Neural crest cell (in vitro differentiated cells): Measurements from ENCODE around the gene MFAP5. TPM values are rescaled to one million over a fixed set of nuclear protein-coding genes. Genes with fewer than 3 reads are reported as not detected.
"Not testable (repeated sequence)": the region's sequence is repeated elsewhere in the genome, so short reads cannot be mapped to it uniquely, and the experiment has no call there.

Experiments used
- DNase-seq: peaks from one replicate; pipeline ENCODE4 v3.0.0; 2021; ENCODE audit warnings: low read depth, mixed read lengths, low spot score
- H3K27ac Mint-ChIP-seq: one replicate; pipeline ENCODE4 v1.8.0; 2021; ENCODE audit warnings: mild to moderate bottlenecking, mixed read lengths; ENCODE audit not compliant: unreplicated experiment
- H3K27me3 Mint-ChIP-seq: 2 replicates; pipeline ENCODE4 v1.8.0; 2021; ENCODE audit warnings: low read depth, mild to moderate bottlenecking, mixed read lengths
- H3K36me3 Mint-ChIP-seq: 2 replicates; pipeline ENCODE4 v1.8.0; 2021; ENCODE audit warnings: low read depth, mild to moderate bottlenecking, mixed read lengths
- H3K4me1 Mint-ChIP-seq: 2 replicates; pipeline ENCODE4 v1.8.0; 2021; ENCODE audit warnings: mixed read lengths
- H3K4me3 Mint-ChIP-seq: one replicate; pipeline ENCODE4 v1.8.0; 2021; ENCODE audit warnings: mild to moderate bottlenecking, mixed read lengths
- H3K9me3 Mint-ChIP-seq: 2 replicates; pipeline ENCODE4 v1.8.0; 2021; ENCODE audit warnings: mixed read lengths
- CTCF ChIP-seq: fragments of 200-600 bp; sonication (generic); conservative IDR thresholded peaks from 2 replicates; pipeline ENCODE4 v1.5.0; 2021; ENCODE audit warnings: antibody characterized with exemption, mild to moderate bottlenecking
- total RNA-seq: library from RNA; stranded (reverse); gene quantifications from 2 replicates; pipeline ENCODE4 v1.2.1, GENCODE V29; 2021

MFAP5 gene
- total RNA-seq, 1 donor from 2014 or later, result not detected

GRCh38 chr12:8630131-8630530, 32.5 kb downstream of the MFAP5 start:
- Mint-ChIP-seq H3K9me3 (no peaks in the 10 kb centered on the region), H3K4me1 (no peaks in the 10 kb centered on the region), H3K4me3 (no peak overlapping the region), H3K36me3 (peaks cover 3% of the 10 kb centered on the region), H3K27me3 (no peaks in the 10 kb centered on the region), H3K27ac (no peak overlapping the region)
- no peak for TF ChIP-seq CTCF
- DNase-seq, result no peak

DNA sequence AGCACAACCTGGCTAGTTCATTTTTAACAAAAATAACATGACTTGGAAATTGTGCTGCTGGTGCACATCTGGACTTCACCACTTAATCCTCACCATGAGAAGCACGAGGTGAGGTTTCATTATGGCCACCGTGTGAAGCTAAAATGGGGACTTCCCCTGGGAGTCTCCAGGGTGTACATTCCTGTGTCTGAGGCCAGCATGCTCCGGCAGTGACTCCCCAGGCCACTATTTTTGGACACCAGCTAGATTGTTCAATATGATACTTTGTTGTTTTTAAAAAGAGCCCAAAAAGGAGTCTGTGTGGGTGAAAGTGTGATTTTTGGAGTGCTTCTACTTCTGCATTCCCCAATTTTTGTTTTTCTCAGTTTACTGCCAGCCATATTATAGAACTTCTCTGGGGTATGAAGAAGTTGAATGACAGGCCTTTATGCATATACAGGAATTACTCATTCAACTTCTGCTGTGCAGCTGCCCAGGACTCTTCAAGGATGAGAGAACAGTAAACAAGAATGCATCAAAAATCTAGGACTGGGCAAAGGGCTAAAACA, 33.1 kb downstream of the MFAP5 start:
- no peak for DNase-seq
- Mint-ChIP-seq H3K36me3 (peaks cover 2% of the 10 kb centered on the region), H3K4me1 (no peaks in the 10 kb centered on the region), H3K27ac (no peak overlapping the region), H3K9me3 (no peaks in the 10 kb centered on the region), H3K4me3 (no peak overlapping the region), H3K27me3 (no peaks in the 10 kb centered on the region)
- TF ChIP-seq CTCF, result no peak

DNA sequence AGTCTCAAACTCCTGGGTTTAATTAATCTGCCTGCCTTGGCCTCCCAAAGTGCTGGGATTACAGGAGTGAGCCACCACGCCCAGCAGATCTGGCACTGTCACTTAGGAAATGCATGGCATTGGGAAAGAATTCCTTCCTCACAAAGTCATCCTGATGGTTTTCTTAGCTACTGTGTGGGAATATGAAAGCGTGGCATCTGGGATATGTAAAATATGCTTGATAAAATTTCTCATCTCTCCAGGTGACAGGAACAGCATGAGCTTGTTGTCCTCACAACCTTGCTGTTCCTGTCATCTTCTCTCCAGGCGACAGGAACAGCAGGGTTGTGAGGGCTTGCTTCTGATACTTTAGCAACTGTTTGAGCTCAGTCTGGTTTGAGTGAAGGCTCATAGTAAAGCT, 33.9 kb downstream of the MFAP5 start:
- Mint-ChIP-seq H3K27me3 (no peaks in the 10 kb centered on the region), H3K4me1 (no peaks in the 10 kb centered on the region), H3K4me3 (no peak overlapping the region), H3K9me3 (no peaks in the 10 kb centered on the region), H3K36me3 (no peaks in the 10 kb centered on the region), H3K27ac (no peak overlapping the region)
- no peak for DNase-seq
- TF ChIP-seq CTCF, result no peak

- DNase-seq, H3K36me3 Mint-ChIP-seq, H3K4me1 Mint-ChIP-seq, H3K27ac Mint-ChIP-seq, H3K4me3 Mint-ChIP-seq, H3K9me3 Mint-ChIP-seq, H3K27me3 Mint-ChIP-seq: not testable (repeated sequence)
These were observed 37.9 kb downstream of the MFAP5 start for GRCh38 chr12:8624750-8625149.

GRCh38 chr12:8622646-8623045, 40.0 kb downstream of the MFAP5 start:
- Mint-ChIP-seq H3K9me3 (peaks cover 6% of the 10 kb centered on the region), H3K4me1 (peaks cover 5% of the 10 kb centered on the region), H3K36me3 (no peaks in the 10 kb centered on the region), H3K4me3 (no peak overlapping the region), H3K27ac (peak overlapping the region; percentile 4), H3K27me3 (no peaks in the 10 kb centered on the region)
- no peak for DNase-seq
- TF ChIP-seq CTCF, result no peak

GRCh38 chr12:8615206-8615605, 47.4 kb downstream of the MFAP5 start:
- Mint-ChIP-seq H3K27me3 (no peaks in the 10 kb centered on the region), H3K4me1 (no peaks in the 10 kb centered on the region), H3K27ac (no peak overlapping the region), H3K36me3 (no peaks in the 10 kb centered on the region), H3K9me3 (no peaks in the 10 kb centered on the region), H3K4me3 (no peak overlapping the region)
- no peak for DNase-seq
- no peak for TF ChIP-seq CTCF

- H3K4me3 Mint-ChIP-seq, H3K4me1 Mint-ChIP-seq, H3K9me3 Mint-ChIP-seq, H3K36me3 Mint-ChIP-seq, H3K27me3 Mint-ChIP-seq, H3K27ac Mint-ChIP-seq, DNase-seq: not testable (repeated sequence)
These were observed 48.7 kb downstream of the MFAP5 start for GRCh38 chr12:8613881-8614280.
